SK-N-SH treated with all-trans-retinoic acid at 6 μM for 48 hours (cell line): ENCODE measurements around the gene FTSJ1.
"Not testable (repeated sequence)": the region's sequence is repeated elsewhere in the genome, so short reads cannot be mapped to it uniquely, and the experiment has no call there.

Source experiments
- BACH2 ChIP-seq: fragments of 250-450 bp; sonication (Bioruptor Pico); IDR thresholded peaks from 2 replicates; pipeline ENCODE4 v1.9.0; 2021; ENCODE audit warnings: mild to moderate bottlenecking, borderline replicate concordance
- ISL1 ChIP-seq: fragments of 250-450 bp; sonication (Bioruptor Pico); IDR thresholded peaks from 2 replicates; pipeline ENCODE4 v2.1.2; 2022; ENCODE audit warnings: mild to moderate bottlenecking, moderate library complexity
- OSR1 ChIP-seq: fragments of 250-450 bp; sonication (Bioruptor Pico); IDR thresholded peaks from 2 replicates; pipeline ENCODE4 v1.8.0; 2022; ENCODE audit warnings: moderate library complexity, mild to moderate bottlenecking, inconsistent platforms
- ZC3H10 ChIP-seq: fragments of 250-450 bp; sonication (Bioruptor Pico); IDR thresholded peaks from 2 replicates; pipeline ENCODE4 v1.5.1; 2021; ENCODE audit warnings: mild to moderate bottlenecking, moderate library complexity
- ZFP3 ChIP-seq: fragments of 250-450 bp; sonication (Bioruptor Pico); IDR thresholded peaks from 2 replicates; pipeline ENCODE4 v1.5.0; 2020; ENCODE audit warnings: mild to moderate bottlenecking, moderate library complexity
- ZNF565 ChIP-seq: fragments of 450-650 bp; formaldehyde crosslinking; conservative IDR thresholded peaks from 2 replicates; pipeline ENCODE4 v1.5.0; 2020; ENCODE audit warnings: low read depth, mild to moderate bottlenecking, moderate library complexity
- ZNF70 ChIP-seq: fragments of 450-650 bp; formaldehyde crosslinking; IDR thresholded peaks from 2 replicates; pipeline ENCODE4 v1.5.0; 2020; ENCODE audit warnings: mild to moderate bottlenecking, moderate library complexity
- ZNF8 ChIP-seq: fragments of 450-650 bp; formaldehyde crosslinking; IDR thresholded peaks from 2 replicates; pipeline ENCODE4 v1.5.0; 2020; ENCODE audit warnings: mild to moderate bottlenecking, moderate library complexity

DNA sequence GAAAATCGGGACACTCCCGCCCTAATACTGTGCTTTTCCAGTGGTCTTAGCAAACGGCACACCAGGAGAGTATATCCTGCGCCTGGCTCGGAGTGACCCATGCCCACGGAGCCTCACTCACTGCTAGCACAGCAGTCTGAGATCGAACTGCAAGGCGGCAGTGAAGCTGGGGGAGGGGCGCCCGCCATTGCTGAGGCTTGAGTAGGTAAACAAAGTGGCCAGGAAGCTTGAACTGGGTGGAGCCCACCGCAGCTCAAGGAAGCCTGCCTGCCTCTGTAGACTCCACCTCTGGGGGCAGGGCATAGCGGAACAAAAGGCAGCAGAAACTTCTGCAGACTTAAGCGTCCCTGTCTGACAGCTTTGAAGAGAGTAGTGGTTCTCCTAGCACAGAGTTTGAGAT is 42.3 kb upstream of the FTSJ1 start:
- not testable (repeated sequence) for TF ChIP-seq ZFP3 (CRISPR knock-in tag); ZC3H10 (CRISPR knock-in tag); OSR1 (CRISPR knock-in tag); ZNF565 (CRISPR knock-in tag); ISL1; ZNF70 (CRISPR knock-in tag); BACH2 (CRISPR knock-in tag); ZNF8 (CRISPR knock-in tag)
